GM12801 (cell line): Measurements from ENCODE around the gene CUBN.

Experiments
- CTCF ChIP-seq: IDR thresholded peaks from one replicate; pipeline ENCODE4 v1.5.1; 2011; ENCODE audit warnings: control low read depth; ENCODE audit not compliant: insufficient read length; ENCODE audit errors: extremely low read depth

Gene CUBN

GRCh38 chr10:16886031-16886430, 243.6 kb downstream of the CUBN start:
- no peak for TF ChIP-seq CTCF

GRCh38 chr10:16884497-16884896, 245.1 kb downstream of the CUBN start:
- TF ChIP-seq CTCF: no peak

- no peak for TF ChIP-seq CTCF
Measured at GRCh38 chr10:16883084-16883483, 246.5 kb downstream of the CUBN start.

- TF ChIP-seq CTCF: no peak
Measured at GRCh38 chr10:16870331-16870730, 259.3 kb downstream of the CUBN start.

GRCh38 chr10:16867990-16868389, 261.6 kb downstream of the CUBN start:
- no peak for TF ChIP-seq CTCF

- TF ChIP-seq CTCF: no peak
Measured at GRCh38 chr10:16867556-16867955, 262.1 kb downstream of the CUBN start.

GRCh38 chr10:16866541-16867275, 262.9 kb downstream of the CUBN start:
- no peak for TF ChIP-seq CTCF
